HL-60 (cell line): ENCODE results near the gene LRBA.

Experiments used
- CTCF ChIP-seq: IDR thresholded peaks from one replicate; pipeline ENCODE4 v1.5.1; 2011; ENCODE audit warnings: low read length, control low read depth, inconsistent platforms; ENCODE audit not compliant: insufficient read depth
- POLR2AphosphoS5 ChIP-seq: IDR thresholded peaks from 2 replicates; pipeline ENCODE4 v1.6.1; 2012; ENCODE audit warnings: low read depth
- REST ChIP-seq: IDR thresholded peaks from 2 replicates; pipeline ENCODE4 v1.6.1; 2012; ENCODE audit warnings: low read depth; ENCODE audit not compliant: insufficient replicate concordance
- SPI1 ChIP-seq: IDR thresholded peaks from 2 replicates; pipeline ENCODE4 v1.6.1; 2012; ENCODE audit warnings: low read depth, mild to moderate bottlenecking, borderline replicate concordance

GRCh38 chr4:150280081-150280895 lies 734.8 kb downstream of the LRBA start:
- TF ChIP-seq CTCF: no peak
- no peak for TF ChIP-seq POLR2AphosphoS5
- no peak for TF ChIP-seq REST
- no peak for TF ChIP-seq SPI1
